Amygdala (tissue), 56 donors: ENCODE data around the gene CCDC9.
"Not testable (repeated sequence)": the region's sequence is repeated elsewhere in the genome, so short reads cannot be mapped to it uniquely, and the experiment has no call there.

Experiments used
- DNase-seq, 56 donors: peaks; one replicate each; lab custom pipeline; 2025; lab: John Stamatoyannopoulos, UW

The CCDC9 gene

GRCh38 chr19:47231215-47232054 is 24.9 kb upstream of the CCDC9 start:
- DNase-seq = peak in 52 of 56 donors; percentile 6 to 91 (median 65)

- DNase-seq = no peak
Measured at GRCh38 chr19:47232422-47233211, 23.7 kb upstream of the CCDC9 start.

- no peak for DNase-seq
Measured at GRCh38 chr19:47236072-47236675, 20.2 kb upstream of the CCDC9 start.

GRCh38 chr19:47239152-47239551 is 17.2 kb upstream of the CCDC9 start:
- peak in 2 of 56 donors; percentile 41 for DNase-seq

GRCh38 chr19:47239610-47240296 is 16.6 kb upstream of the CCDC9 start:
- peak in 54 of 56 donors; percentile 34 to 92 (median 80) for DNase-seq

GRCh38 chr19:47240556-47240955 is 15.8 kb upstream of the CCDC9 start:
- no peak for DNase-seq

- DNase-seq = peak in 38 of 56 donors; percentile 10 to 86 (median 52)
Measured at GRCh38 chr19:47240996-47241918, 15.1 kb upstream of the CCDC9 start.

GRCh38 chr19:47241919-47242577 is 14.3 kb upstream of the CCDC9 start:
- DNase-seq = no peak

GRCh38 chr19:47243364-47243775 is 13.0 kb upstream of the CCDC9 start:
- DNase-seq = peak in 1 of 56 donors; percentile 29

GRCh38 chr19:47243776-47244547 is 12.4 kb upstream of the CCDC9 start:
- peak in 54 of 56 donors; percentile 22 to 86 (median 67) for DNase-seq

- peak in 44 of 56 donors; percentile 8 to 87 (median 35) for DNase-seq
Measured at GRCh38 chr19:47247308-47247990, 8.9 kb upstream of the CCDC9 start.

GRCh38 chr19:47253016-47253415 is 3.3 kb upstream of the CCDC9 start:
- not testable (repeated sequence) for DNase-seq

GRCh38 chr19:47253467-47253881 is 2.9 kb upstream of the CCDC9 start:
- no peak for DNase-seq

GRCh38 chr19:47253970-47254369 is 2.4 kb upstream of the CCDC9 start:
- no peak for DNase-seq

- peak; percentile 98 to 100 (median 100) for DNase-seq
Measured at GRCh38 chr19:47256693-47257410, 527 bp downstream of the CCDC9 start.

GRCh38 chr19:47257411-47258169 is 1.3 kb downstream of the CCDC9 start:
- DNase-seq = no peak
